AG09309 (cell line): ENCODE measurements around the gene DOCK2.
"Not testable (repeated sequence)": the region's sequence is repeated elsewhere in the genome, so short reads cannot be mapped to it uniquely, and the experiment has no call there.

ENCODE experiments used
- DNase-seq: peaks from one replicate; pipeline ENCODE4 v3.0.0-alpha.2; 2010; ENCODE audit warnings: low read depth
- H3K4me3 ChIP-seq: 2 replicates; pipeline ENCODE4 v1.5.1; 2011; ENCODE audit warnings: mild to moderate bottlenecking, low read depth, low read length, moderate library complexity; ENCODE audit not compliant: control insufficient read depth
- TF ChIP-seq, protein P1 (sequence below): IDR thresholded peaks from 2 replicates; pipeline ENCODE4 v1.5.1; 2011; ENCODE audit warnings: mild to moderate bottlenecking, low read depth, low read length, inconsistent platforms; ENCODE audit not compliant: insufficient read depth, control insufficient read depth; ENCODE audit errors: missing control alignments

The DOCK2 gene

DNA sequence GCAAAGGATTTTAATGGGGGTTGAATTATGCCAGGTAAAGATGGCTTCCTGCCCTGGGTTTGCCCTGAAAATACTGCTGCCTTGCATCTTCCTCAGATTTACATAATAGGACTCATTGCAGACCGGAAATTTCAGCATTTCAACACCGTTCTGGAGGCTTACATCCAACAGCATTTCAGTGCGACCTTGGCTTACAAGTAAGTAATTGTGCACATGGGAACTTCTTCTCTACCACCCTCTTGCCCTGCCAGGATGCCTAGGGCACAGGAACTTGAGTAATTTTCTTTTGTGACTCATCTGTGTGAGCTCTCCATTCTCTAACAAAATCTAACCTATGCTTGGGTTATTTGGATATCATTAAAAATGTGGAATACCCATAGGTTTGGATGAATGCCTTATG, 80.2 kb downstream of the DOCK2 start:
- TF ChIP-seq, protein P1, sequence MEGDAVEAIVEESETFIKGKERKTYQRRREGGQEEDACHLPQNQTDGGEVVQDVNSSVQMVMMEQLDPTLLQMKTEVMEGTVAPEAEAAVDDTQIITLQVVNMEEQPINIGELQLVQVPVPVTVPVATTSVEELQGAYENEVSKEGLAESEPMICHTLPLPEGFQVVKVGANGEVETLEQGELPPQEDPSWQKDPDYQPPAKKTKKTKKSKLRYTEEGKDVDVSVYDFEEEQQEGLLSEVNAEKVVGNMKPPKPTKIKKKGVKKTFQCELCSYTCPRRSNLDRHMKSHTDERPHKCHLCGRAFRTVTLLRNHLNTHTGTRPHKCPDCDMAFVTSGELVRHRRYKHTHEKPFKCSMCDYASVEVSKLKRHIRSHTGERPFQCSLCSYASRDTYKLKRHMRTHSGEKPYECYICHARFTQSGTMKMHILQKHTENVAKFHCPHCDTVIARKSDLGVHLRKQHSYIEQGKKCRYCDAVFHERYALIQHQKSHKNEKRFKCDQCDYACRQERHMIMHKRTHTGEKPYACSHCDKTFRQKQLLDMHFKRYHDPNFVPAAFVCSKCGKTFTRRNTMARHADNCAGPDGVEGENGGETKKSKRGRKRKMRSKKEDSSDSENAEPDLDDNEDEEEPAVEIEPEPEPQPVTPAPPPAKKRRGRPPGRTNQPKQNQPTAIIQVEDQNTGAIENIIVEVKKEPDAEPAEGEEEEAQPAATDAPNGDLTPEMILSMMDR, result no peak

DNA sequence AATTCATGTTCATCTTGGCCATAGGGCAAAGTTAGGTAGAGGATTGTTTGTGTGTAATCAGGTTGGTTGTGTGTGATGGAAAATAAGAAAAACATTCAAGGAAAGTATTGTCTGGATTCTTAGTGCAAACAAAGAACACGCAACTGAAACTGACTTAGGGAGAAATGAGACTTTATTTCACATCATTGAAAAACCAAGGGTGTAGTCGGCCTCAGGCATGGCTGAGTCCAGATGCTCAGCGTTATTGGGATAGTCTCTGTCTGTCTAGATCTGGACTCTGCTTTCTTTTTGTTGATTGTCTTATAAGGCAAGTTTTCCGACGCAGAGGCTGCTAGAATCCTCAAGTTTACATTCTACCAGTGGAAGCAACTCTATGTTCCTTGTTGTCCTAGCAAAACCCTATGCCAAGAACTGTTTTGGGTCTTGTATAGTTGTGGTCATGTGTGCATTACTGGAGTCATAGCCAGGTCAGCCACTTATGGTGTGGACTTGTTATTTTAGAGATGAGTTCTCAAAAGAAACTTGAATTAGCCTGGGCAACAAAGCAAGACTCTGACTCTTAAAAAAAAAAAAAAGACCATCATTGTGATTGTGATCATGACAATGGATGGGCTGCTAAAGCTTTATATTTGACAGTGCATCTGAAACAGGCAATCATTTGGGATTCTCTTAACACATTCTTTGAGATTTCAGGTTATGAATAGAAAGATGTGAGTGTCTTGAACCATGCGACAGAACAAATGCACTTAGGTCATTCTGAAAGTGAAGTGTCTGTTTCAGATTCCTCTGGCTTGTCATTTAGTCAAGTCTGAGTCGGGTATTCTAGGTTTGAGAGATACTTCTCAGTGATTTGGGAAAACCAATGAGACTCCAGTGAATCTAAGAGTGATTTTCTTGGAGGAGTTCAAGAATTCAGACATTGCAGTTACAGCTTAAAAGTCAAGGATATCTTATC, 82.6 kb downstream of the DOCK2 start:
- TF ChIP-seq, protein P1, result no peak
- DNase-seq, result no peak

More for the DNA sequence above, 80.2 kb downstream of the DOCK2 start:
- no peak overlapping the region for H3K4me3 ChIP-seq
- peak; percentile 55 for DNase-seq

DNA sequence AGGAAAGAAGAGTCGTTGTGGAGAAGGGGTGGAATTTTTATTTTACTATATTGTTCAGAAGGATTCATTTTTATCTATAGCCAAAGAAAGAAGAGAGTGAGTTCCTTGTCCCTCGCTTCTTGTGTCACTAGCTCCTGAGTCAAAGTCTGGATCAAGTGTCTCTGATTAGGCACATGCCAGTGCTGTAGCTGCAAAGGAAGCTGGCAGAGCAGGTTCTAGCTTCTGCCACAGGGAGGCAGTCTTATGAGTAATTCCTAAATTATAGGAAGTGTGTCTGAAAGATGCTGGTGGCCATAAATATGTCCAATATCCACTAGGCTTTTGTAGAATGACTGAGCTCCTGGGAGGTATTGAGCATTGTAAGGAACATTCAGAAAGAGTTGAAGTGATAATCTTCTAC, 84.7 kb downstream of the DOCK2 start:
- H3K4me3 ChIP-seq, result no peak overlapping the region
- DNase-seq, result no peak
- TF ChIP-seq, protein P1, result no peak

More for the DNA sequence above, 82.6 kb downstream of the DOCK2 start:
- no peak overlapping the region for H3K4me3 ChIP-seq

DNA sequence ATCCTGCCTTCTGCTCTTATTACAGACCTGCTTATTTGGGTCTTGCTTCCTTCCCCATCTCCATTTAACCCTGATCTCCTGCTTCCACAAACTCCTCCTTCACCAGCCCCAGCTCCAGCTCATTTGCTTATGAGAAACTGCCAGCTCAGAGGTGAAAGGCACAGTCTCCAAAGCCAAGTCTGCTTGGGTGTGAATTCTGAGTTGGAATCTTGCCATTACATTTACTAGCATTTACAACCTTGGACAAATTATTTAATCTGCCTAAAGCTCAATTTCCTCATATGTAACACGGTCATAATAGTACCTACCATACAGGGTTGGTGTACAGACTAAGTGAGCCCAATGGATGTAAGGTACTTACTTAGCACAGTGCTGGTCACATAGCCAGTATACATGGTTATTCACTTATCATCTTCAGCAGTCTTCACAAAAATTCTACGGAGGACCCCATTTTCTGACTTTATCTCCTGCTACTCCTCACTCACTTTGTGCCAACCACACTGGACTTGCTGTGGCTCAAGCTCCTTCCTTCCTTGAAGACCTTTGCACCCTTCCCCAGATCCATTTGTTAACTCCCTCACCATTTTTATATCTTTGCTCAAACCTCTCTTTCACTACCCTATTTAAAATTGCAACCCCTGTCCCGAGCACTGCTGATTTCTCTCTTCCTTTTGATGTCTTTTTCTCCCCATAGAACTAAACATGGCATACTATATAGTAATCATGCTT, 86.2 kb downstream of the DOCK2 start:
- DNase-seq, result no peak
- no peak overlapping the region for H3K4me3 ChIP-seq
- TF ChIP-seq, protein P1, result no peak

DNA sequence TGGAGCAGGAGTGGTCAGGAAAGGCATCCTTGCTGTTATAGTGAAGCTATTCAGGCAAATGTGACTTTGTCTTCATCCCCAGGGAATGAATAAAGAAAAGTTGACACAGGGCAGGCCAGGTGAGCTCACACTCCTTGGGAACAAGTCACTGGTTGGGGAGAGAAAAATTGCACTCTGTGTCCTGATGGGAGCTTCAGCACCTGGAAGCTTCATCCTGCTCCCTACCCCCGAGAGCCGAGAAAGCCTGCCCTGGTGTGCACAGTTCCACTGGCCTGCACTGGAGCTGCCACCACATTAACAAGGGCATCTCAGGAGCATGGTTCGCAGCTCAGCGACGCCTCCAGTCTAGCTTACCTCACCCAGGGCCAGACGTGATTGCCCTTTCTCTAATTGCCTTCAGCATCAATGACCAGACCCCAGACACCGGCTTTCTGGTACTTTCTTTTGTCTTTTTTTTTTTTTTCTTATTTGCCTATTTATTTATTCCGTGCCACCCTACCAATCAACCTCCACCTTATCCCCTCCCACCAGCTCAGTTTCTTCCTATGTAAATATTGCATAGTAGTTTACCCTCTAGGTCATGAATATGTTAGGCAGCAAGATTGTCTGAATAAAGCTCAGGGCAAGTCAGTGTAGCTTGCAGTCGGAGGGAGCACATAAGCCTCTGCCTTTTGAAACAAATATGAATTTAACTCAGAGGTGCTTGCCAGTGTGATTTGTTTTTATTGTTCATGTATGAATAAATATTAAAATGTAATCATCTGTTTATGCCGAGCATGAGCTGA, 87.4 kb downstream of the DOCK2 start:
- H3K4me3 ChIP-seq, result no peak overlapping the region
- DNase-seq, result no peak
- TF ChIP-seq, protein P1, result no peak

DNA sequence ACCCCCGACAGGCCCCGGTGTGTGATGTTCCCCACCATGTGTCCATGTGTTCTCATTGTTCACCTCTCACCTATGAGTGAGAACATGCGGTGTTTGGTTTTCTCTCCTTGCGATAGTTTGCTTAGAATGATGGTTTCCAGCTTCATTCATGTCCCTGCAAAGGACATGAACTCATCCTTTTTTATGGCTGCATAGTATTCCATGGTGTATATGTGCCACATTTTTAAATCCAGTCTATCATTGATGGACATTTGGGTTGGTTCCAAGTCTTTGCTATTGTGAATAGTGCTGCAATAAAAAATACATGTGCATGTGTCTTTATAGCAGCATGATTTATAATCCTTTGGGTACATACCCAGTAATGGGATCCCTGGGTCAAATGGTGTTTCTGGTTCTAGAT, 88.6 kb downstream of the DOCK2 start:
- not testable (repeated sequence) for H3K4me3 ChIP-seq, DNase-seq
